Activated naive CD4-positive, alpha-beta T cell treated with Interleukin-2 at 50 U/mL for 16 hours (primary cell): Measurements from ENCODE around the gene EEFSEC.

Experiments
- DNase-seq: peaks from one replicate; pipeline ENCODE4 v3.0.0-alpha.2; 2020

Gene EEFSEC

GRCh38 chr3:128185630-128186447 lies 32.6 kb downstream of the EEFSEC start:
- DNase-seq, result no peak

GRCh38 chr3:128187495-128187894 lies 34.2 kb downstream of the EEFSEC start:
- no peak for DNase-seq

GRCh38 chr3:128188326-128188725 lies 35.0 kb downstream of the EEFSEC start:
- DNase-seq, result no peak

GRCh38 chr3:128188956-128189355 lies 35.7 kb downstream of the EEFSEC start:
- no peak for DNase-seq

- no peak for DNase-seq
Observed at GRCh38 chr3:128190501-128190900, 37.2 kb downstream of the EEFSEC start.

GRCh38 chr3:128192131-128192530 lies 38.9 kb downstream of the EEFSEC start:
- DNase-seq, result no peak

- DNase-seq, result no peak
Observed at GRCh38 chr3:128193168-128193567, 39.9 kb downstream of the EEFSEC start.

GRCh38 chr3:128194843-128195242 lies 41.6 kb downstream of the EEFSEC start:
- DNase-seq, result no peak

- no peak for DNase-seq
Observed at GRCh38 chr3:128195369-128195768, 42.1 kb downstream of the EEFSEC start.

GRCh38 chr3:128195802-128196201 lies 42.5 kb downstream of the EEFSEC start:
- no peak for DNase-seq

GRCh38 chr3:128196647-128197046 lies 43.4 kb downstream of the EEFSEC start:
- no peak for DNase-seq

- DNase-seq, result no peak
Observed at GRCh38 chr3:128197855-128198254, 44.6 kb downstream of the EEFSEC start.

GRCh38 chr3:128198313-128198712 lies 45.0 kb downstream of the EEFSEC start:
- DNase-seq, result no peak

GRCh38 chr3:128199110-128199509 lies 45.8 kb downstream of the EEFSEC start:
- no peak for DNase-seq

GRCh38 chr3:128201158-128201755 lies 48.0 kb downstream of the EEFSEC start:
- no peak for DNase-seq

GRCh38 chr3:128203169-128203568 lies 49.9 kb downstream of the EEFSEC start:
- no peak for DNase-seq

GRCh38 chr3:128205558-128206145 lies 52.4 kb downstream of the EEFSEC start:
- DNase-seq, result no peak

- DNase-seq, result no peak
Observed at GRCh38 chr3:128207951-128208350, 54.7 kb downstream of the EEFSEC start.

- DNase-seq, result no peak
Observed at GRCh38 chr3:128210711-128211110, 57.4 kb downstream of the EEFSEC start.

- DNase-seq, result no peak
Observed at GRCh38 chr3:128214056-128214455, 60.8 kb downstream of the EEFSEC start.

GRCh38 chr3:128215290-128215689 lies 62.0 kb downstream of the EEFSEC start:
- DNase-seq, result no peak

- DNase-seq, result no peak
Observed at GRCh38 chr3:128215800-128216495, 62.7 kb downstream of the EEFSEC start.

GRCh38 chr3:128217702-128218547 lies 64.6 kb downstream of the EEFSEC start:
- no peak for DNase-seq
